NOMO-1 treated with dmso at 0.1 percent for 144 hours (cell line): ENCODE measurements around the gene OS9.

Experiments used
- DNase-seq: peaks from one replicate; lab custom pipeline; 2025; ENCODE audit not compliant: unreplicated experiment; lab: John Stamatoyannopoulos, UW

The OS9 gene

DNA sequence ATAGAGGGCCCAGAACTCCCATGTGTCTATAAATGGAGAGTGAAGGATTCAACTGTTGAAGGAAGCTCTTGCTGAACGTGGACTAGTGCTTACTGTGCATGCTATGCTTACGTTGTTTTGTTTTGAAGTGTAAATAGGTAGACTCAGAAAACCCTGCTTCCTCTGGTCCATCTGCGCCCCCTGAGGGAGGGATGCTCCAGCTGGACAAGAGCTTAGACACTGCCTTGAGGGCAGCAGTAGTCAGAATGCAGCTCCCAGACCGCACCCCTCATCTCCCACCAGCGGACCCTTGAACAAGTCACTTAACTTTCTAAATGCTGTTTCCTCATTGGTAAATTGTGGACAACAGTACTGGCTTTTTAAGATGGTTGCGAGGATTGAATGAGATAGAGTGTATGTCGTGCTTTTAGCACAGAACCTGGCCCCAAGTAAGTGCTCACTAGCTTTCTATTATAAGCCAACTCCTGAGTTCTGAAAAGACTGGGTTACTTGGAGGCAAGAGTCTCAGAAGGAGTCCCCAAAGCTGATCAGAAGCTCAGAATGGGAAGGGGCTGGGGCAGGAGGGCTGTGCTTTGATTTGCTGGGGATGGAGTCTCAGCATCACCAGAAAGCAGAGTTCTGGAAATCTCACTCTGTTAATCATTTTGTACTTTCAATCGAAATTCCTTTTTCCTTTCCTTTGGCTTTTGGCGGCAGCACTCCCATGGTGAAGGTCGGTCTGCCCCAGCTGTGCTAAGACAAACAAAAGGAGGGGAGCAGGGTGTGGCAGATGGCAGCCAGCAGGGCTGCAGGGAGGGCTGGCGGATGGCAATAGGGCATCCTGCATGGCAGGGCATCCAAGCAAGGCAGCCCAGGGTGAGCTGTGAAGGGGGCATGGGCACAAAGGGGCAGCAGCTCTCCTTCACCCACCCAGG, 29.0 kb downstream of the OS9 start:
- no peak for DNase-seq

DNA sequence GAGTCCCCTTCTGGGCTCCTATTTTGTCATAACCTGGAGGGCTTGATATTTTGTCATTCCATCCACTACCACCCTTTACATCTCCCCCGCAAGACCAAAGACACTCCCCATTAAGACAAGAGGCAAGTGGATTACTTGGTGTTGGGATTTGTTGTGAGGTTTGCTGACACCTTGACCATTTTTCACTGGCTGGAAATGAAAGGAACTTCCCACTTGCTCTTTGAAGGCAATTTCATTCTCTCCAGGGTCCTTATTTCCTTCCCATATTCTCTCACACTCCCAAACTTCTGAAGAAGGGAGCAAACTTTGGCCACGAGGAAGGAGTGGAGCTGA, 29.7 kb downstream of the OS9 start:
- no peak for DNase-seq

DNA sequence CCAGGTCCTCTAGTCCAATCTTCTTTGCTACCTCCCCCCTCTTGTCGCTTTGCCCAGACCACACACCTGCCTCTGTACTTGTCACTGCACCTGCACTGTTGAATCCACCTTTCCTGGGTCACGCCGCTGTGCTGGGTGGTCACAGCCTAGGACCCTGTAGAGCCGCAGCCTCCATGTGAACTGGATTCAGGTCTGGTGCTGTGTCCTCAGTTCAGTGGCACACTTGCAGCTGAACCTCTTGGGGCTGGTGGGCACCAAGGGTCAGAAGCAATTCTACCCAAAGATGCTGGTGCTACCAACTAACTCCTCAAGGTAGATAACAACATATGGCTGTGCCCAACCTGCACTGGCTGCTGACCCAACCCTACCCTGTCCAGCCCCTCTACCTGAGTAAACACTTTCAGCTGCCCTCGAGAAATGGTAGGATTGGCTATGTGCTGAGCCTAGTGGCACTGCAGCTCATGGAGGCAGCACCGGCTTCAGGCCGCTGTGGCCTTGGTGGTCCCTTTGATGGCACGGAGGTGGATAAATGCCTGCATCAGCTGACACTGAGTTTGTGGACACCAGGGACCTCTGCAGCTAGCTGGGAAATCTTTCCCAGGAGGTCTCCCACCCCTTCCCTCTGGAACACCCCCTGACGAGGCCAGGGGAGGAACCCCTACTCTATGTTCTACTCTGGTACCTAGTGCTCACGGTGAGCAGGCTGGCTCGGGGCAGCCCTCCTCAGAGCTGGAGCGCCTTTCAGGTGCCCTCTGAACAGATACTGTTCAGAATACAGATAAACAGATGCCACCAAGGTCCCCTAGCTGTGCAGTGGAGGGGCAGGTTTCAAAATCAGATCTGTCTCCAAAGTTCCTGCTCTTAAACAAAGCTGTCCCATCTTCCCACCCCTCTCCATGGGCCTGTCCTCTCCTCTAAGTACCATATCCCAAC, 30.3 kb downstream of the OS9 start:
- DNase-seq: no peak

DNA sequence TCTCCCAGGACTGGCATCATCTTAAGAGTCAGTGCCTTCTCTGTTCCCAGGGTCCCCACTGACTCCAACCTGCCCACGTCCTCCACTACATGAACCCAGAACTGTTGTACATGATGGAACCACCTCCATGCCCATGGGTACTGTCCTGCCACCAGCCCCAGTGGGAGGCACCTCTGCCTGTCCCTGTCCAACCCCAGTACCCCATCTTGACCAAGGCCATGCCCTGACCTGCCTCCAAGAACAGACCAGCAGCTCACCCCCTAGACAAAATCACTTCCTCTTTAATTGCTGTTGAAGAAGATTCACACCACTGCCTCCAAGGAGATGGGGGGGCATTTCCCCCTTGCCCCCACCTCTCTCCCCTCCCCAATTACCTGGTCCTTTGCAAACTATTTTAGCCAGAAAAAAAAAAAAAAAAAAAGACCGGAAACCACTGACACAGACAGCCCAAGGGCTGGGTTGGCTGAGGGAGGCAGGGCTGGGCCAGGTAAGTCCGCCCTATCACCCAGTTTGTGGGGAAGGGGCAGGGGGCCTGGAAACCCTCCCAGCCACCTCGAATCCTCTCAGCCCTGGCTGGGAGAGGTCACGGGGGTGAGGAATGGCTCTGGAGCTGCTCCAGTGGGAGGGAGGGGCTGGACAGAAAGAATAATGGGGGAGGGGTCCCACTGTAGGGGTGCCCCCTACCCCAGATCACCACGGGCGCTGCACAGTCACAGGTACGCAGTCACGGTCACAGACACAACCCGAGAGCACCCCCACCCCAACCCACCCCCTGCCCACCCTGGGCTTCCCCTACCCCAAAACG, 31.2 kb downstream of the OS9 start:
- DNase-seq: no peak

DNA sequence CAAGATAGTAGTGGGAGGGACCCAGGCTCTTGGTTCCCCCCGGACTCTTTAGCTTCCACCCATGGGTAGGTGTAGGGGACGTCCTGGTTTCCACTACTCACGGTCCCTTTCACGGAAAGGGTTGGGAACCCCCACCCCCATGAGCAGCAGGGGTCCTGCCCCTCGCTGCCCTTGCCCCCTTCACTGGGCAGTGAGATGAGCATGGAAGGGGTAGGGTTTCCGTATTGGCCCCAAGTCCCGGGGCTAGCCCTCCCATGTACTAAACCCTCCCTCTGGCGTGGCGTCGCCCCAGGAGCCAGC, 31.9 kb downstream of the OS9 start:
- DNase-seq: no peak

DNA sequence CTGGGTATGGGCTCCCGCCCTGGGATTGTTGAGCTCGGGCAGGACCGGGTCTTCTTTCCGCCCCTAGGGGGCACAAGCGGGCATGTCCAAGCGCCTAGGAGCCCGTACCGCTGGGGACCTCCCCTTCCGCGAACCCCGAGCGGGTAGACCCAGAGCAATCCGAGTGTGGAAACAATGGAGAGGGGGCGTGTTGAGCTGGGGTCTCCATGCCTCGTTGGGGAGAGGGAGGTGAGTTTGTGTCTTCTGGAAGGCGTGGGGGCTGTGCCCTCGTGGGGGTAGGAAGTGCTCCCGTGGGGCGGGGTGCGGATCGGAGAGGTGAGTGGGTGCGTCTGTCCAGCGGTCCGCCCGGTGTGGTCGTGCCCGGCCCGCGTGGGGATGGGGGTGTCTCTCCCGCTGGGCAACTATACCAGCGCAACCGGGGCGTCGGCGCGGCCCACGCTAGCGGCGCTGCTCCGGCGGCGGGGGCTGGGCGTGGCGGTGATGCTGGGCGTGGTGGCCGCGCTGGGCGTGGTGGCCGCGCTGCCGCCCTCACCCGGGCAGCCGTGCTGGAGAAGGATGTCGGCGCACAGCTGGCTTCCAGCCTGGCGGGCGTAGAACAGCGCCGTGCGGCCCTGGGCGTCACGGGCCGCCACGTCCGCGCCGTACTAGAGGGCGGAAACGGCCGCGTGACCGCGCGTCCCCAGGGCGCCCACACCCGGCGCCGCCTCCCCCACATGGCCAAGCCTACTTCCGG, 32.4 kb downstream of the OS9 start:
- no peak for DNase-seq

DNA sequence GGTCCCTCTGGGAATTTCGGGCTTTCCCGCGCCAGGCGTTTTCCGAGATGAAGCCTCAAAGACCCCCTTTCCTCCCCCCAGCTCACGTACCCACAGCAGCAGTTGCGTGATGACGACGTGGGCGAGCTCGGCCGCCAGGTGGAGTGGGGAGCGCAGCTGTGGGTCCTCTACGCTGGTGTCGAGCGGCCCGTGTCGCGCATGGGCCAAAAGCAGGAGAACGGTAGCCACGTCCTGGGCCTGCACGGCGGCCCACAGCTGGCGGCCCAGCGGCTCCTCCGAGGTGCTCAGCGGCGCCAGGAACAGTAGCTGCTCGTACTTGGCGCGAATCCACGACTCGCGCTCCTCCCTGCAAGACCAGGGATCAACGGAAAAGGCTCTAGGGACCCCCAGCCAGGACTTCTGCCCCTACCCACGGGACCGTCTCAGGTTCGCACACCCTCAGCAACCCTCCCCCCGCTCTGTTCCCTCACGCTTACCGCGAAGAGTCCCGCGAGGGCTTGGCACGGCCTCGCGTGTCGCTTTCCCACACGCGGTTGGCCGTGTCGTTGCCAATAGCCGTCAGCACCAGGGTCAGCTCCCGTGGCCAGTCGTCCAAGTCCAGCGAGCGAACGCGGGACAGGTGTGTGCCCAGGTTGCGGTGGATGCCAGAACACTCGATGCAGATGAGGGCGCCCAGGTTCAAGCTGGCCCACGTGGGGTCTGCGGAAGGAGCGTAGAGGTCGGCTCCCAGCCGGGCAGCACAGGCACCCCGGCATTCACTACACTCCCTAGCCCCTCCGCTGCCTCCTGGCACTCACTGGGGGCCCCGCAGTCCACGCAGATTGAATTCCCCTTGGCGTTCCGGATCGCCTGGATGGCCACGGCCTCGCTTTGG, 33.2 kb downstream of the OS9 start:
- no peak for DNase-seq

DNA sequence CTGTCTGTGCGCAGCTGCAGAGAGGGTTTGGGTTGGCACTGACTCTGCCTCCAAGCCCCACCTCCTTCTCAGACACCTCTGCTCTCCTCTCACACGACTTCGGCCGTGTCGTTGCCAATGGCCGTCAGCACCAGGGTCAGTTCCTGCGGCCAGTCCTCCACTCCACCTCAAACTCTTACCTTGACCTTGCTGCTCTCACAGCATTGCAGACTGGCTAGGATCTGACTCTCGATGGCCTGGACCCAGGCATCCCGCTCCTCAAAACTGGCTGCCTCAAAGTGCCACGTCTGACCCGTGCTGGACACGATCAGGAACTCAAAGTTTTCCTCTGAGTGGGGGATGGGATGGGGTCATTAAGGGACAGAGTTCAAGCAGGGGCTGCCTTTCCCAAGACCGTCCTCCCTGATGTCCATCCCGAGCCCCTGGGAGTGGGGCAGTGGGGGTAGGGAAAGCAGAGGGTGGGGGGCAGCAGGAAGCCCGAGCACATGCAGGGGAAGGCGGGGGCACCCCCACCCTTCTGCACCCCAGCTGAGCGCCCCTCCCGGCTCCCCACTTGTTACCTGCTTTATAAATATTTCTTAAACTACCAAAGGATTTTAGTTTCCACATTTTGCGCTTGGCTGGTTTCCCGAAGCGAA, 33.9 kb downstream of the OS9 start:
- DNase-seq: no peak

DNA sequence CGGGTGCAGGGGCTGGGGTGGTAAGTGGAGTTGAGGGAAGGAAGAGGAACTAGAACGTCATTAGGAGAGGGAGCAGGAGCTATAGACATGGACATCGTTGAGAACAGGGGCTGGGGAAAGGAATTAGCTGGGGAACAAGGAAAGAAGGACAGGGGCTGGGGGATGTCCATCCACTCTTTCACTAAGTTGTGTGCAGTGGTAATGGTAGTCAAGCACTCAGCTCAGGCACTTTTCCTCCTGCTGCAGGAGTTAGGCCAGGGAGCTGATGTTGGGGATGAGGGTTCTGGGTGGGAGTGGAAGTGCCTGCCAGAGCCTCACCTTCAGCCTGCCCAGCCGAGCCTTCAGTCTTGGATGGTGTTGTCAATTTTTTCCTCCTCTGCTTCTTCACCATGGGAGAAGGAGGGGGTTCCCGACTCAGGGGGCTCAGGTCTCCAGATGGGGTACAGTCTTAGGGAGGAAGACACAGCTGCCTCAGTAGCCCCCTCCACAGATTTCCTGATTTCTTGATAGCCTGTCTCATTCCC, 35.5 kb downstream of the OS9 start:
- no peak for DNase-seq

DNA sequence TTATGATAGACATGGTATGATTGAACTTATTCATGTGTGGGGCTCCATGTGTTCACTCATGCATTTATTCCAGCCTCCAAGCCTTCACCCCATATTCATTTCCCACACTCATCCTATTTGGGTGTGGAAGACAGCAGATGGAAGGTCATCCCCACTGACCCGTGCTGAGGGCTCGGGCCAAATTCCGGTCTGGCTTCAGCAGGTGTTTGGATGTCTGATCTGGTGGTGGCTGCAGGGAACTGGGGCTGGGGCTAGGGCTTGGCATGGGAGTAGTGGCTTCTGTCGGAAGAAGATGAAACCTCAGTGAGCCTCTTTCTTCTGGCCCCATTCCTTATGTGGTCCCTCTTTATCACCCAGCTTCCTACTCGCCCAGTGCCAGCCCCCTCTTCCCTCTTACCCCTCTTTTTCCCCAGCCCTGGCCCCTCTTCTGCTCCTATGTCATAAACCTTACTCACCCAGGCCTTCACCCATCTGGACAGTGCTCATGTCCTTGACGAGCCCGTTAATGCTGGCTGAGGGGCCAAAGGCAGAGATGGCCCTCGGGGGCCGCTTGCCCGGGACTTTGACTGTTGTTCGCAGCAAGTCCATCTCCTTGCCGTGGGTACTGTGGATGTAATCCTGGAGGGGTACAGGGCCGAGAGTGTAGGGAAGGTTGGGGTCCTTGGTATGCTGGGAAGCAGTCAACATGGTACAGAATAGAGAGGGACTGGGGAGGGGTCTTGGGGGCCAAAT, 36.6 kb downstream of the OS9 start:
- DNase-seq: no peak

DNA sequence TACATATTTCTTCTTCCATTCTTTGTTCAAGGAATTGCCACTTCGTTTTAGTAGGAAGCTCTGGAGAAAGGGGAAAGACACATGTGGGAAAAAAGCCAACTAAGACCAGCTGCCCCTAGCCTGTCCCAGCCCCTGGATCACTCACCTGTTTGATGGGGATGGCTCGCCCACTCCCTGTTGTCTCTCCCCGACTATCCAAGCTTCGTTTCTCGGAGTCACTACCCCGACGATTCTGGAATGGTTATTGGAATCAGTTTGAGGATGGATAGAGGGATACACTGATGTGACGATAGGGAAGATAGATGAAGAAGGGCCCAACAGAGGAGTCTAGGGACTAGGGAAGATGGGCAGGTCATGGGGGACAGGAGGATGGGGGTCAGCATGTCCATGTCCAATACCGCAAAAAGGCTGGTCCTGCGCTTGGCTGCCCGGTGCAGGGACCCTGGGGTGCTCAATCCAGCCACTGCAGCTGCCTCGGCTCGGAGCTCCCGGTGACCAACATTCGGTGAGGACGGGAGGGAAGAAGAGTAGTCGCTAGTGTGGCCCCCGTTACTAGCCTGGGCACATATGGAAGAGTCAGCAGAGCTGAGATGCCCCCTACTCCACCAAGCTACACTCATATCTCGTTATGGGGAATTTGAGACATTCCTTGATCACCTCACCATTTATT, 37.6 kb downstream of the OS9 start:
- no peak for DNase-seq

DNA sequence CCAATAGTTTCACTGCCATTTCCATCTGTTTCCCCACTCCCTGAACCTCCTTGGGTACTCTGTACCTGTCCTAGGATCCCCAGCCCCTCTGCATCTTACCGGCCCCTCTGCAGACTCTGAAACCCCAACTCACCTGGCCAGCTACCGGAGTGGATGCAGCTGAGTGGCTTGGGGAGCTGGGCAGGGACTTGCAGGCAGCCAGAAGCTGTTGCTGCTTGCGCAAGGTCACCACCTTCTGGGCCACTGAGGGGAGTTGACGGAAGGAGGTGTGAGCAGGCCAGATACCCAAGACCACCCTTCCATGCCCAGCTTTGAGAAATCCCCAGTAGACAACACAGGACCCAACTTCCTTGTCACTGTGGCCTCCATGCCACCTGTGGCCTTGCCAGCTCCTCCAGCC, 38.3 kb downstream of the OS9 start:
- DNase-seq: no peak

DNA sequence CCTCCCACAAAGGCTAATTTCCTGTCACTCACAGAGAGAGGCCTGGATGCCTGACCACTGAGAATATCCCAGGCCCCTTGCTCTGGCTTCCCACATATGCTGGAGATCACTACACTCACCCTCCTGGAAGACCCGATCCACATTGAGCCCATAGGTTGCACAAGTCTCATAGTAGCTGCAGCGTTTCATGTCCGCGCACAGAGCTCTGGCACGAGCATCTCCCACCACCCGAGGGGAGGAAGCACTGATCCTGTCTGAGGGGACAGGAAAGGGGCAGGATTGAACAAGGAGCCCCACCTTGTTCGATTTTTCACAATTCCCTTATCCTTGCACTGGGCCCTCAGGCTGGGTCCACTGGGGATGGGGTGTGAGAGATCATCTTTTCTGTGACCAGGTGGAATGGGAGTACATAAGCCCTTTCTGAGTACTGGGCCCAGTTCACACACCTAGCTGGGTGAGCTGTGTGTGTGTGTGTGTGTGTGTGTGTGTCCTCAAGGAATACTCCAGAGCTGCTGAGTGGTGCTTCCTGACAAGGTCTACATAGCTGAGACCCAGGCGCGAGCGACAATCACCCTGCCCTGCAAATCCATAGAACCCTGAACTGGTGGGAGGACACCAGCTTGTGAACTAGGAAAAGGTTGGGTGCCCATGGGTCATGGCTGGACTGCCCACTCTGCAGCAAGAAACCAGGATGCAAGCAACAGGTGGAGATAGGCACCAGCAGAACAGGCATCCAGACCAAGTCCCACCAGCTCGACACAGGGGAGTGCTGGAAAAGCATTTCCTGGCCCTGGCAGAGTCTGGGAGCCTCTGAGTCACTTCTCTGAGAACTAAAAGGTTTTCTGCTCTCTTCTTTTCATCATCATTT, 39.0 kb downstream of the OS9 start:
- DNase-seq: no peak

DNA sequence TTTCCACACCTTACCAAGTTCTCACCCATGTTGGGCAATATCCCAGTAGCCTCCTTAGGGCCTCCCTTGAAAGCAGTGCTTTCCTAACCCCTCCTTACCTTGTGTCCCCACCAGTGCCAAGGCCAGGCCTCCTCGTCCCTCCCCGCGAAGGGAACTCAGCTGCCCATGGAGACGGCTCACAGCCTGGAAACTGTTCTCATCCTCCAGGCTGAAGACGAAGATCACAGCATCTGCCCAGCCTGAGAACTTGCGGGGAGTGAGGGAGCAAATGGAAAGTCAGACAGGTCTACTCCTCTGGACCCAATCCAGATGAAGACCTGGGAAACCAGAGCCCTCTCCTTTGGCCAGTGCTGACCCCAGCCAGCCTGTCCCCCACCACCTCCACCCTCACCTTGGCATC, 40.0 kb downstream of the OS9 start:
- no peak for DNase-seq

DNA sequence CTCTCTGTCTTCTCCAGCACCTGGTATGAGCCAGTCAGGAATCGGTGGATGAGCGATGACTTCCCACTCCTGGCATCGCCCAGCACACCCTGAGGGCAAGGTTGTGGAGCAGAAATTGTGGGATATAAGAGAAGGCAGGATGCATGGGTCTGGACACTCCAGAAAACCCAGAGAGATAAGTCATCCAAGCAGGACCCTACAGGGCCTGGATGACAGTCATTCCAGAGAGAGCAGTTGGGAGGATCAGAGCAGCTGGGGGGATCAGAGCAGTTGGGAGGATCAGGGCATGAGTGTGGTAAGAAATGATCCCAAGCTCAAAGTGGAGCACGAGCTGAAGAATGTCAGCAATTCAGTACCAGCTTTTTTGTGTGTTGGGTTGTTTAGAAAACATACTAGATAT, 40.7 kb downstream of the OS9 start:
- no peak for DNase-seq

DNA sequence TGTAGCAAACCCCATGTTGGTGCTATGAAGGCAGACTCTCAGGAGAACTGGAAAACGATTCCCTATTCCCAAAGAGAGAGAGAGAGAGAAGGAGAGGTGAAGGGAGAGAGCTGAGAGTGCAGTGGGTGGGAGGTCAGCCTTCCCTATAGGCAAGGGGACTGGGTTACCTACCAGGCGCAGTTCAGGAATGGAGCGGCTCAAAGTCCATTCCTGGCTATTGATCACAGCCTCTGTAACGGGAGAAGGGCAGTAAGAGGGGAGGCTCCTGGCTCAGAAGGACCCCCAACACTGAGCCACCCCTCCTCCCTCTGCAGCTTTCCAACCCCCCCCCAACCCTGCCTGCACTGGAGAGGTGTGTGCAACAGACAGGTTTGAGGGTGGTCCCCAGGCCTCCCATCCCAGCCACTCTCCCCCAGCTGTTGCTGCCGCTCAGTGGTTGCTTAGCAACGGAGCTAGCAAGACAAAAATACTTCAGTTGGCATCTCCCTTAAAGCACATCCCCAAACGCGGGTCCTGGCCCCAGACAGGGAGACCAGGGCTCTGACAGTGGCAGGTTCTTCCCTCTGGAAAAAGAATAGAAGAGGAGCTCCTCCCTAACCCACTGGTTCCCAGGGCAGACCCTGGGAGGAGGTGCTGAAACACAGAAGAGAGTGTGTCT, 41.4 kb downstream of the OS9 start:
- no peak for DNase-seq
